RWPE2 (cell line): ENCODE measurements around the gene GAREM2.

Experiments
- ATAC-seq: fragments of 200-7000 bp; cut with Tn5 transposase; 3 replicates; pipeline ENCODE4 v1.9.1; 2021; ENCODE audit warnings: low read depth
- DNase-seq: peaks from one replicate; pipeline ENCODE4 v3.0.0-alpha.2; 2020; ENCODE audit warnings: low spot score
- H3K27ac ChIP-seq: fragments of 450-650 bp; 2 replicates; pipeline ENCODE4 v1.5.1; 2017; ENCODE audit warnings: mild to moderate bottlenecking; ENCODE audit not compliant: poor library complexity, severe bottlenecking
- H3K27me3 ChIP-seq: fragments of 250-450 bp; sonication (Bioruptor Pico); 2 replicates; pipeline ENCODE4 v1.5.1; 2021; ENCODE audit warnings: mild to moderate bottlenecking, moderate library complexity; ENCODE audit not compliant: insufficient read depth, poor library complexity, severe bottlenecking
- H3K36me3 ChIP-seq: fragments of 250-450 bp; sonication (Bioruptor Pico); 2 replicates; pipeline ENCODE4 v1.5.1; 2020; ENCODE audit warnings: low read depth, mild to moderate bottlenecking, moderate library complexity
- H3K4me1 ChIP-seq: fragments of 250-450 bp; sonication (Bioruptor Pico); 2 replicates; pipeline ENCODE4 v1.5.1; 2021; ENCODE audit warnings: mild to moderate bottlenecking, moderate library complexity; ENCODE audit not compliant: insufficient read depth, poor library complexity, severe bottlenecking
- H3K4me3 ChIP-seq: fragments of 250-450 bp; sonication (Bioruptor Pico); 2 replicates; pipeline ENCODE4 v1.5.1; 2021; ENCODE audit warnings: mild to moderate bottlenecking, moderate library complexity; ENCODE audit not compliant: severe bottlenecking
- H3K9me3 ChIP-seq: fragments of 250-450 bp; sonication (Bioruptor Pico); 2 replicates; pipeline ENCODE4 v1.5.1; 2021; ENCODE audit warnings: mild to moderate bottlenecking, moderate library complexity; ENCODE audit not compliant: severe bottlenecking
- TF ChIP-seq, protein P1 (sequence below): fragments of 450-650 bp; IDR thresholded peaks from one replicate; pipeline ENCODE4 v1.5.1; 2017; ENCODE audit warnings: mild to moderate bottlenecking, moderate library complexity; ENCODE audit not compliant: poor library complexity, severe bottlenecking

Gene GAREM2

DNA sequence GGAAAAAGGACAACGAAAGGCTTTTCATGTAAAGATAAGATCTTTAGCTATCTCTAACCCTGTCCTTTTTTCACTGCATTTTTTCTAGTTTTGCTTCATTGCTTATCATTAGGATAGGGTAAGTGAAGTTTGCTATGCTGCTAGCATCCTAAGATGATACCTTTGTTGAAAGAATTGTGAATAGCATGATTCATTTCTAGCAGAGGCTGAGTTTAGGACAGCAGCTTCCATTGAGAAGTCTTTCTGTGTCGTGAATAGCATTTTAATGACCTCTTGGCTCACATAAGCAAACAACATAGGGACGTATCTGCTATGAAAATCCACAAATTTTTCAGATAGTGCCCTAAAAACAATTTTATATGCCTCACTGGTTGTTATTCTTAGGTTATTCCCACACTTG lies 36.4 kb upstream of the GAREM2 start:
- H3K27me3 ChIP-seq = no peaks in the 10 kb centered on the region

DNA sequence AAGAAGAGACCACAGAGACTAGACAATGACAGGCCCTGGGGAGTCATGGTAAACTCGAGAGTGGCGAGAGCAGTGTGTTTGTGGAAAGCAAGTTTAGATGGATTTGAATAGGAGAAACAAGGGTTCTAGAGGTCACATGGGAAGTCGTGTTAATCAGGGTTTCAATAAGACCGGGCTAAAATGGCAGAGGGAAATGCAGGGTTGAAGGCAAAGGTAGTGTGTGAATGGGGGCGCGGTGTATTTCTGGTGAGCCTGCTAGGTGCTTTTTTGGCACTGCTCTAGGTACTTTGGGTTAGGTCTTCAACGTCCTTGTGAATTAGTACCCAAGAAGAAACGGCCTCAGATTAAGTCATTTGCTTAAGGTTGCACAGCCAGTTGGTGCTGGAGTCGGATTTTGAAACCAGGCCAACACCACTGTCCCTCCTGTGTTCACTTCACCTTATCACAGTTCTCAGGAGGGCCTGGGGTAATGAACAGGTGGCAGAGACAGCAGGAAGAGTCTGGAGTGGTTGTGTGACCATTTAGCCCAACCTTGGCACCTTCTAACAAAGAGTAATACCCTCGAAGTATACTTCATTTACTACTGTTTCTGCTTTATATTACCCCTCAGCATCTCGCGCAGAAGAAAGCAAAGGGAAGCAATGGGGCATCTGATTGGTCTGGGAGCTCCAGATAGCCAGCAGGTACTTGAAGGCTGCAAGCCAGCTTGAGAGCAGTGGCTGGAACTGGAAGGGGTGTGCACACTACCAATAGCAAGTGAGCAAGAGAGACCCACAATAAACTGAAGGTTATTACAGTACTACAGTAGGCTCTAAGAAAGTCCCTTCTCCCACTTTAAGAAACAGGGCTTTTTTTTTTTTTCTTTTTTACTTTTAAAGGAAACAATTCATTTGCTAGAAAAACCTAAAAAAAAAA lies 33.4 kb upstream of the GAREM2 start:
- Histone ChIP-seq H3K36me3 (peaks cover 24% of the 10 kb centered on the region), H3K4me1 (no peaks in the 10 kb centered on the region), H3K27me3 (no peaks in the 10 kb centered on the region), H3K27ac (no peak overlapping the region), H3K9me3 (no peaks in the 10 kb centered on the region), H3K4me3 (no peak overlapping the region)
- DNase-seq (no peak), ATAC-seq (peak; percentile 31; the same call in 2 of the 3 replicates)
- TF ChIP-seq, protein P1, sequence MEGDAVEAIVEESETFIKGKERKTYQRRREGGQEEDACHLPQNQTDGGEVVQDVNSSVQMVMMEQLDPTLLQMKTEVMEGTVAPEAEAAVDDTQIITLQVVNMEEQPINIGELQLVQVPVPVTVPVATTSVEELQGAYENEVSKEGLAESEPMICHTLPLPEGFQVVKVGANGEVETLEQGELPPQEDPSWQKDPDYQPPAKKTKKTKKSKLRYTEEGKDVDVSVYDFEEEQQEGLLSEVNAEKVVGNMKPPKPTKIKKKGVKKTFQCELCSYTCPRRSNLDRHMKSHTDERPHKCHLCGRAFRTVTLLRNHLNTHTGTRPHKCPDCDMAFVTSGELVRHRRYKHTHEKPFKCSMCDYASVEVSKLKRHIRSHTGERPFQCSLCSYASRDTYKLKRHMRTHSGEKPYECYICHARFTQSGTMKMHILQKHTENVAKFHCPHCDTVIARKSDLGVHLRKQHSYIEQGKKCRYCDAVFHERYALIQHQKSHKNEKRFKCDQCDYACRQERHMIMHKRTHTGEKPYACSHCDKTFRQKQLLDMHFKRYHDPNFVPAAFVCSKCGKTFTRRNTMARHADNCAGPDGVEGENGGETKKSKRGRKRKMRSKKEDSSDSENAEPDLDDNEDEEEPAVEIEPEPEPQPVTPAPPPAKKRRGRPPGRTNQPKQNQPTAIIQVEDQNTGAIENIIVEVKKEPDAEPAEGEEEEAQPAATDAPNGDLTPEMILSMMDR = no peak

More for the DNA sequence above, 36.4 kb upstream of the GAREM2 start:
- no peaks in the 10 kb centered on the region for H3K9me3 ChIP-seq
- H3K36me3 ChIP-seq = peaks cover 47% of the 10 kb centered on the region
- no peak for ATAC-seq
- TF ChIP-seq, protein P1 = no peak
- H3K4me1 ChIP-seq = no peaks in the 10 kb centered on the region
- DNase-seq = no peak
- no peak overlapping the region for H3K27ac ChIP-seq
- H3K4me3 ChIP-seq = no peak overlapping the region

DNA sequence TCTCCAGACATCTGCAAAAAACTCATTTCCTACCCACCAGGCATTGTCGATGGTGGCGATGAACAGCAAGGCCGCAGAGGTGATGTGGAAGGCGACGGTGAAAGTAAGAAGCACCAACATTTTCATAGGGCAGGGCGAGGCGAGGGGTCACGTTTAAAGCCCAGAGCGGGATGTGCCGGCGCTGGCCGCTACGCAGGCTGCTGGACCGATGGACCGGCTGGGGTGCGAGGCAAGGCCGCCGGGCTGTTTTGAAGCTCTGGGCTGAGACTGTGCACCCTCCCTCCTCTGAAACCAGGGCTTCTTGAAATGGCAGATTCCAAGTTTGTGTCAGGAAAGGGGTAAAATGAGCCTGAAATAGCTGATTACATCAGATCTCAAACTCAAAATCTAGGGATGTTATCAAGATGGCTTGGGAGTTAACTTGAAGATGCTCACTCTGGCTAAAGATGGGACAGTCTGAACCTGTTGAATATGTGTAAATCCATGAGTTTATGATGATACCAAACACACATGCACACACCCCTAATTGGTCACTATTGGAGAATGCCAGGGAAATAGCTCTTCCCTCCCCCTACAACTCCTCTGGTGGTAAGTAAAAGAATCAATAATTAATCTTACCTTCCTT lies 31.6 kb upstream of the GAREM2 start:
- H3K27ac ChIP-seq = no peak overlapping the region
- no peak overlapping the region for H3K4me3 ChIP-seq
- TF ChIP-seq, protein P1 = no peak
- H3K27me3 ChIP-seq = no peaks in the 10 kb centered on the region
- no peak for DNase-seq
- H3K9me3 ChIP-seq = no peaks in the 10 kb centered on the region
- H3K36me3 ChIP-seq = 0 out of 2 replicates have a peak, but pooled peaks cover 11% of the 10 kb centered on the region
- ATAC-seq = peak; percentile 30; the same call in 1 of the 3 replicates
- no peaks in the 10 kb centered on the region for H3K4me1 ChIP-seq

DNA sequence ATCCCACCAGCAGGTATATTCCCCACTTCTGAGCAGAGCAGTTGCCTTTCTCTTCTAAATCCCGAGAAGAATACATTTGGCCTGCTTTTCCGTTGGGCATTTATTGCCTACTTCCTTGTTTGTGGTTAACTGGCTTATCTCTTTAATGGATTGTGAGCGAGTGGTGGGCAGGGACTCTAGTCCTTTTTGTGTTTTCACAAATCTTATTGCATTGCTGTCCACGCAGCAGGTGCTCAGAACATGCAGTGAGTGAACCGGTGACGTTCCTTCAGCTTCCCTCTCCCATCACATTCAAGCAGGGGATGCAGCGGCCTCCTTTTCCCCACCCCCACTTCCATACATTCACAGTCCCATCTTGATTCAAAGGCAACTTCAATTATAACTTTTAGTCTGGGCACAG lies 28.9 kb upstream of the GAREM2 start:
- Histone ChIP-seq H3K36me3 (no peaks in the 10 kb centered on the region), H3K9me3 (no peaks in the 10 kb centered on the region), H3K4me1 (no peaks in the 10 kb centered on the region), H3K27ac (no peak overlapping the region), H3K27me3 (no peaks in the 10 kb centered on the region), H3K4me3 (no peak overlapping the region)
- DNase-seq (no peak), ATAC-seq (no peak)
- TF ChIP-seq, protein P1 = no peak
